ENCODE data around the gene ERICH4.
"Not testable (repeated sequence)": the region's sequence is repeated elsewhere in the genome, so short reads cannot be mapped to it uniquely, and the experiment has no call there.

Gene ERICH4

GRCh38 chr19:41415154-41415571 is 27.8 kb upstream of the ERICH4 start:
- DNase-seq: no peak

GRCh38 chr19:41416194-41416674 is 26.7 kb upstream of the ERICH4 start:
- no peak for DNase-seq

- peak; percentile 33 for DNase-seq
These were observed 22.7 kb upstream of the ERICH4 start for GRCh38 chr19:41420101-41420880.

GRCh38 chr19:41421314-41421713 is 21.6 kb upstream of the ERICH4 start:
- no peak for DNase-seq

GRCh38 chr19:41421973-41422372 is 21.0 kb upstream of the ERICH4 start:
- no peak for DNase-seq

- no peak for DNase-seq
These were observed 20.5 kb upstream of the ERICH4 start for GRCh38 chr19:41422456-41422855.

- no peak for DNase-seq
These were observed 20.0 kb upstream of the ERICH4 start for GRCh38 chr19:41422955-41423354.

GRCh38 chr19:41424335-41425173 is 18.4 kb upstream of the ERICH4 start:
- DNase-seq: no peak

GRCh38 chr19:41425174-41426115 is 17.5 kb upstream of the ERICH4 start:
- no peak for DNase-seq

GRCh38 chr19:41426116-41426841 is 16.7 kb upstream of the ERICH4 start:
- no peak for DNase-seq

- DNase-seq: peak; percentile 56
These were observed 15.9 kb upstream of the ERICH4 start, which contains the start of gene B3GNT8 for GRCh38 chr19:41426952-41427646. B3GNT8 (minus strand) TSS chr19:41427374; CDS start chr19:41426778, 596 bp downstream.

GRCh38 chr19:41427647-41428480 is 15.1 kb upstream of the ERICH4 start:
- peak; percentile 47 for DNase-seq

GRCh38 chr19:41428481-41428859 is 14.5 kb upstream of the ERICH4 start:
- DNase-seq: no peak

GRCh38 chr19:41430922-41431321 is 12.0 kb upstream of the ERICH4 start:
- no peak for DNase-seq

GRCh38 chr19:41431426-41432386 is 11.2 kb upstream of the ERICH4 start:
- peak; percentile 39 for DNase-seq

- DNase-seq: no peak
These were observed 9.8 kb upstream of the ERICH4 start for GRCh38 chr19:41433171-41433570.

- DNase-seq: no peak
These were observed 8.5 kb upstream of the ERICH4 start for GRCh38 chr19:41434450-41434849.

- DNase-seq: not testable (repeated sequence)
These were observed 7.6 kb upstream of the ERICH4 start for GRCh38 chr19:41435376-41435775.
